CD4-positive, alpha-beta T cell treated with Interleukin-4 for 1 hour (primary cell): ENCODE measurements around the gene MAGEC2.

ENCODE experiments used
- DNase-seq, 2 donors: peaks; one replicate each; pipeline ENCODE4 v3.0.0-alpha.2; 2020 to 2022

MAGEC2 gene, protein sequence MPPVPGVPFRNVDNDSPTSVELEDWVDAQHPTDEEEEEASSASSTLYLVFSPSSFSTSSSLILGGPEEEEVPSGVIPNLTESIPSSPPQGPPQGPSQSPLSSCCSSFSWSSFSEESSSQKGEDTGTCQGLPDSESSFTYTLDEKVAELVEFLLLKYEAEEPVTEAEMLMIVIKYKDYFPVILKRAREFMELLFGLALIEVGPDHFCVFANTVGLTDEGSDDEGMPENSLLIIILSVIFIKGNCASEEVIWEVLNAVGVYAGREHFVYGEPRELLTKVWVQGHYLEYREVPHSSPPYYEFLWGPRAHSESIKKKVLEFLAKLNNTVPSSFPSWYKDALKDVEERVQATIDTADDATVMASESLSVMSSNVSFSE

DNA sequence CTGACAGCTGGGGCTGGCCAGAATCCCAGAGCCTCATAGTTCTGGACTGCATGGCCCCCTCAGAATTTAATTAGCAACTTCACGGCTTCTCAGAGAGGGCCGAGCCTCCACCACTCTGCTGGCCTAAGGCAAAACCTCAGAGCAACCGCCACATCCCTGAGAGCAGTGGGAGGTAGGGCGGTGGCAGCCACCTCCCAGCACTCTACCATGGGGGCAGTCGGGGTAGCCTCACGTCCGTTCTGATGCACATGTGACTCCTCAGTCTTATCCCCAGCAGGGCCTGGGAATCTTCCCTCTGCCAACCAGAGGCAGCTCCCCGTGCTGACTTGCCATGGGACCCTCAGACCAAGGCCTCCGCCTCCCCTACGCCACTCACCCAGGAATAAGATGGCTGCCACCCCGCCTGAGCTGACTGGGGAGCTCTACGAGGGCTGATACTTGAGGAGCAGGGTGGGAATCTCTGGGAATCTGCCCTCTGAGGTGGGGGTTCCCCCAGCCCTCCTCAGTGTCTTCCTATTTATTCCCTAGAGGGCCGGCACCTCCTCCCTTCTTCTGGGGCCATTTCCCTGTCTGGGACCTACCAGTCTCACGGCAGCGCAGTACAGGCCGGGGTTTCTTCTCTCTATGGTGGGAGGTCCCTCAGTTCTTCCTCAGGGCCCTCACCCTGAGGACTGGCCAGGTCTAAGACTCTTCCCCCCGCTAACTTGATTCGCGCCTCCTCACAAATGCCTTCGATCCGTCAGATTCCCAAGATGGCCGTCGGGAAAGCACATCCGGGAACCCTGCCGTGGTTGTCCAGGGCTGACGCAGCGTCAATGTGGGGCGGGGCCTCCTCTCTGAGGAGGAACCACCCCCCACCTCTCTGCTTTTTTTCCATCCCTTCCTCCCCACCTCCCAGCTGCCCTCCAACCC, at the start of gene MAGEC2:
Gene MAGEC2 (minus strand): TSS at position 769 of the 912 bp plus-strand sequence. CDS start 1,303 bp downstream, outside the sequence.
- DNase-seq: no peak

DNA sequence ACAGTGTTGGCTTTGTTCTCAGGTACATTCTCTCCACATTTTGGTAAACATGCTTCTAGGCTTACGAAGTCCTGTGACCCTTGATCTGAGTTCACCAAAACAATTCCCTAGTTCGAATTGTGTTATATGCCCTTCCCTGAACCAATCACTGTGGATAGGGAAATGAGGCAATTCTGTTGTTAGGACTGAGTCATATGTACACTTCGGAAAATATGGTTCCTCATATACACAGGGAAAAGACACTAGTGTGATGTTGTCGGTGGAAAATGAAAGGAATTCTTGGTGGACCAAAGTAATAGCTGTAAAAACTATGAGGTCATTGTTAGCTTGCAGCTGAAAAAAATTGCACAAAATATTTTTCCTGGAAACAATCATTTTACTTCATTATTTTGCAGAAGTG, 46.6 kb upstream of the MAGEC2 start:
- no peak for DNase-seq

DNA sequence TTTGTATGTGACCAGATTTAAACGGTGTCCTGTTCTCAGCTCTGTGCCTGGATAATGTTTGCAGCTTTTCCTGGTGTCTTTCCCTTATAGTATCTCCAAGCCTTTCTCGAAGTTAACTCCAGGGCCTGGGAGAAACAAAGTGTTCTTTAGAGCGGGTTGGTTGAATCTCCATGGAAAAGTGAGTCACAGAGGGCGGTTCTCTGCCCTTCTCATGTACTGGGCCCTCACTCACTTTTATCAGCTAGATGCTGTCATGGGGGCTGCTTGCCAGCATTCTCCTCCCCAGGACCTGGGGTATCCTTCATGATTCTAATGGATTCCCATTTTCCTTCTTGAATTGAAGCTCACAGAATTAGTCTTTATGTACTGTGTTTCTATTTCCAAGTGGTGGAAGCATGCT, 46.1 kb upstream of the MAGEC2 start:
- no peak for DNase-seq

DNA sequence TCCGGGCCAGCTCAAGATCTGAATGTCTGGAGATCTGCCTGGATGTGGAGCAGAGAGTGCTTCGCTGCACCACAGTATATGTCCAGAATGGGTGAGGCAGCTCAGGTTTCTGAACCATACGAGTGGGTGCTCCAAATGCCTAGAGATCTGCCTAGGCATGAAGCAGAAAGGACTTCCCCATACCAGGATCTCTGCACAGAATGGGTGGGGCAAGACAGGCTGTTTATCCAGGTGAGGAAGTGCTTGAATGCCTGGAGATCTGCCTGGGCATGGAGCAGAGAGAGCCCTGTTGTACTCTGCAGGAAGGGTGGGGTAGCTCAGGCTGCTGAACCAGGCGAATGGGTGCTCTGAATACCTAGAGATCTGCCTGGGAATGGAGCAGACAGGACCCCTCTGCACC, 45.4 kb upstream of the MAGEC2 start:
- no peak for DNase-seq

DNA sequence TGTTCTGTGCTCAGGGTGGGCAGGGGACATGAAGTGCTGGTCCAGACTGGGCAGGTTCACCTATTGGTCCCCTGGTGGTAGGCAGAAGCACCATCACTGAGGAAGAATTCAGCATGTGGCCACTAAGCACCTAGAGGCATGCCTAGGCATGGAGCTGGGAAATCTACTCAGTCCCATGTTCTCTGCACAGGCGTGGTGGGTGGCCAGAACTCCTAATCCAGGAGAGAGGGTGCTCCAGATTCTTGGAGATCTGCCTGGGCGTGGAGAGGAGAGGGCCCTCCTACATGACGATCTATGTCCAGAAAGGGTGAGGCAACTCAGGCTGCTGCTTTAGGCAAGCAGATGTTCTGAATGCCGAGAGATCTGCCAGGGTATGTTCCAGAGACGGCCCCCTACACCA, 44.6 kb upstream of the MAGEC2 start:
- DNase-seq: no peak

DNA sequence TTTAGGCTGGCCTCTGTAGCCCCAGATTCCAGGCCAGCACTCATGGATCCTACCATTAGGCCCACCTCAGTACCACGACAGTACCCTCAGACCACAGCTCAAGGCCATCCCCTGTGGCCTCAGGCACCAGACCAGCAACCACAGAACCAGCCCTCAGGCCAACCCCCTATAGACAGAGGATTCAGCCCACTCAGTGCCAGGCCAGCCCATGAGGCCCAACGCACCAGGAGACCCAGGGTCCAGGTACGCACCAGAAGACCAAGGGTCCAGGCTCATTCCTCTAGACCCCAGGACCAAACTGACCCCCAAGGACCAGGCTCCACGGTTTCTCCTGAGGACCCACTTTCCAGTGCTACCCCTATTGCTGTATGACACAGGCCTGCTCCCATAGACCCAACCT, 39.5 kb upstream of the MAGEC2 start:
- DNase-seq: no peak

DNA sequence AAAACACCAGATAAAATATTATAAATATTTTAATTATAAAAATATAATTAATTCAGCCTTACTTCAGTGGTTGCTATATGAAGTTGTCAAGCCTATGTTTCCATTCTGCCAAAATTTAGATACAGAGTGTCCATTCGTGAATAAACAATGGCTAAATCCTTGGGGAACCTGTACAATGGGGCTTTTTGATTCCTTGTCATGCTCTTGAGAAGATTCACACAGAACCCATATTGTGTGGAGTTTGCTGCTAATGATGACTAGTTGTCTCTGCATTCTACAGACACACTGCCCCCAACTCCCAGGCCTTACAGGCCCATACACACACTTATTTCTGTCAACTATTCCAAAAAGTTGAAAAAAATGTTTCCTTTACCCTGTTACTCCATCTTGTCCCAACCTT, 33.4 kb upstream of the MAGEC2 start:
- DNase-seq: no peak

DNA sequence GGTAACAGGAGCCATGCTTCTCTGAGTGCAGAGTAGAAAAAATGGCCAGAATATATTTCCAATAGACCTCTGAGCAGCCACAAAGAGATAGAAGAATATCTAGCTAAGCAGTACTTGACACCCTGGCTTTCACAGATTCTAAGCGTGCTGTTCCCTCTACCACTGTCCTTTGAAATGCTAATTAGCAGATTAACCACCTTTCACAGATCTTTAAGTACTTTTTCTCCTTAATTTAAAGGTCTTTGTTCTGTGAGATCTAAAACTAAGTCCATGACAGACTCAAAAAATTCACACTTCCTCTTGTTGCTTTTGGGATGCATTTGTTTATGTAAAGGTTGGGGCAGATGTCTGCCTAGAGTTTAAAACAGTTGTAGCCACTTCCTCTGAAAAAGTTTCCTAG, 28.3 kb upstream of the MAGEC2 start:
- DNase-seq: no peak

DNA sequence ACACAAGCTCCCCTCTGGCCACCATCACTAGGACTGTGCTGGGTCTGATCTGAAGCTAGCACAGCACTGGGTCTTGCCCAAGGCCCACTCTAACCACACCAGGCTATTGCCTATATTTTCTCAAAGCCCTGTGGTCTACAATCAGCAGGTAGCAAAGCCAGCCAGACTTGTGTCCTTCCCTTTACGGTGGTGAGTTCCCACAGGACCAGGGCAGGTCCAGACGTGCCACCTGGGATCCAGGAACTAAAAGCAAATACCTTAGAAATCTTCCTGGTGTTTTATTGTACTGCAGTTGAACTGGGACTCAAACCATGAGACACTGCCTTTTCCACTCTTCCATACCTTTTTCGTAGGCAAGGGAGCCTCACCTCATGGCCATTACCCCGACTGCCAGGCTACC, 9.0 kb upstream of the MAGEC2 start:
- DNase-seq: no peak

DNA sequence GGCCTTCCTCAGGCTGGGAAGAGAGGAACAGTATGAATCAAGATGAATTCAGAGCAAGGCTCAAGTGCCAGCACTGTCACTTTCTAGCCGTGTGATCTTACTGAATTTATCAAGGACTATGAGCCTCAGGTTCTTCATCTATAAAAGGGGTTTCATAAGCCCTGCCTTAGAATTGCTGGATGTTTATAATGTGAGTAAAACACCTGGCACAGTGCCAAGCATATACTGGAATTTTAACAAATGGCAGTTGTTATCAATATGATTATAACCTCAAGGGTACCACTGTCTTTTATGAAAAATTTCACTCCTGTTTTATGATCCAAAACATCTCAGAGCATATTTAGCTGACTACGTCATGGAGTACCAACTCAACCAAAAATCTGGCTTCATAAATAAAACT, 4.0 kb downstream of the MAGEC2 start:
- DNase-seq: no peak

DNA sequence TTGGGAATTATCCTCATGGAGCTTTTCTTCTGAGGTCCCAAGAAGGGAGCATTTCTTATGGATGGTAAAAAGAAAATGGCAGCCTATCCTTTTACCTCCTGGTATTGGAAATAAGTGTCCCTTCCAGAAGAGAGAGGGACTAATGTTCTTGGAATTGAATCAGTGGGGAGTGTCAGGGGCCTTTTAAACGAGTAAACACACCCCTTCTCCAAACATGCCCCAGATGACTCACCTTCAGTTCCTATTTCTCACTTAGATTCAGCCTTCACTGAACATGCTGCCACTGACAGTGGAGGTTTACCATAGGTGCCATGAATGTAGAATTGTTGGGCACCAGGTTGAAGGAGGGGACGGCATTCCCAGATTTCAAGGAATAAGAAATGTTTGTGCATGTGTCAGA, 19.0 kb downstream of the MAGEC2 start:
- DNase-seq: no peak

DNA sequence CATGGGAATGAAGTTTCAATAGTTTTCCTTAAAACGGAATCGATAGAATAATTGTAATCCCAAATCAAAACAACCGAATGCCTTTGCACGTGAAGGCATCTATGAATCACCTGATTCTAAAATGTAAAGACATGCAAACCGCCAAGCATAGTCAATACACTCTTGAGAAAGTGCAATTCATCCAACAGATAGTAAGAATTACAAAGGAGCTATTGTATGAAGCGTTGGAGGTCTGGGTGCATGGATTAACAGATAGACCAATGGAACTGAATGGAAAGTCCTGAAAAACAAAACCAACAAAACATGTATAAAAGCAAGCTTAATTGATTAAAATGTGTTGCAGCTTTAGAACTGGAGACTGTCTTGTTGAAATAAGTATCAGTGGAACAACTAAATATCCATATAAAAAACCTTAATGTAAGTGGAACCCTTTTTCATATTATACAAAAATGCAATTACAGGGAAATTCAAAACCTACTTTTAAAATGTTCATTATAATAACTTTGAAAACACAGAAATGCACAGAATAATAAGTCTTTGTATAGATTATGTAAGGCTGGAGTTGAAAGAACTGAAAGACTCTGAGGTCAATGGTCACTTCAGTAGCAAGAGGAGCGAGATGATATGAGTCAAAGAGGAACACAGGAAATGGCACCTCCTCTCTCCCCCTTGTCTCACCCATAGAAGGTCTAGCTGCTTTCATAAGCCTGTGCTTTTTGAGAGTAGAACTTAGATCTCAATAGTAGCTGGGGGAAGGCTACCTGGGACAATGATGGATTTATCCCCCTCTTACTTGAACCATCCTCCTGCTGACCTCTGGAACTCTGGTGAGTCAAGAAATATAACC, 20.1 kb downstream of the MAGEC2 start:
- DNase-seq: no peak

DNA sequence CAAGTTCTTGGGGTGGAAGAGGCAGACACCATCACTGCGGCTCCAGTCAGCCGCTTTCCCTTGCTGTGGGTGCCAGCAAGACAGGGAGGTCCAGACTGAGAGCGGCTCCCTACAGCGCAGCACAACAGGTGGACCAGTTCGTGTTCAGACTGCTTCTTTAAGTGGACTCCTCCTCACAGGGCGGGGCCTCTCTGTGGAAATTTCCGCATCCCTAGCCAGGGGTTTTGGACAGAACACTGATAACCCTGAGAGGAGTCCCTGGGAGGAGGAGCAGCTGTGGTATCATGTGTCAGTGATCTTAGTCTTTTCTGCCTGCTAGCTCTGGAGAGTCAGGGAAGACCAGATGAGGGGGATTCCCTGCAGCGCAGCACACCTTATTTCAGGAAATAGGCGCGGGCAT, 48.5 kb downstream of the MAGEC2 start:
- DNase-seq: no peak
